Activated naive CD4-positive, alpha-beta T cell treated with anti-CD3 and anti-CD28 coated beads, Interleukin-2, amount 10 ng/mL, durations not matched to agents 7 days and 5 days (primary cell): ENCODE results near the gene TARP.
"Not testable (repeated sequence)": the region's sequence is repeated elsewhere in the genome, so short reads cannot be mapped to it uniquely, and the experiment has no call there.

ENCODE experiments used
- CTCF ChIA-PET: fragments of 350-600 bp; sonication (Branson Sonifier 250); formaldehyde crosslinking; loops from one replicate; lab custom pipeline; 2021; ENCODE audit warnings: antibody characterized with exemption; lab: Charles Lee
- DNase-seq: peaks from one replicate; pipeline ENCODE4 v3.0.0-alpha.2; 2020
- H3K27ac Mint-ChIP-seq: one replicate; pipeline ENCODE4 v1.8.0; 2021; ENCODE audit warnings: mild to moderate bottlenecking, moderate library complexity, mixed read lengths
- H3K27me3 Mint-ChIP-seq: one replicate; pipeline ENCODE4 v1.8.0; 2021; ENCODE audit warnings: mild to moderate bottlenecking, mixed read lengths
- H3K36me3 Mint-ChIP-seq: one replicate; pipeline ENCODE4 v1.8.0; 2021; ENCODE audit warnings: mixed read lengths
- H3K4me1 Mint-ChIP-seq: one replicate; pipeline ENCODE4 v1.8.0; 2021; ENCODE audit warnings: mixed read lengths
- H3K4me3 Mint-ChIP-seq: one replicate; pipeline ENCODE4 v1.8.0; 2021; ENCODE audit warnings: mild to moderate bottlenecking, moderate library complexity, mixed read lengths
- H3K9me3 Mint-ChIP-seq: one replicate; pipeline ENCODE4 v1.8.0; 2021; ENCODE audit warnings: mixed read lengths

TARP gene

DNA sequence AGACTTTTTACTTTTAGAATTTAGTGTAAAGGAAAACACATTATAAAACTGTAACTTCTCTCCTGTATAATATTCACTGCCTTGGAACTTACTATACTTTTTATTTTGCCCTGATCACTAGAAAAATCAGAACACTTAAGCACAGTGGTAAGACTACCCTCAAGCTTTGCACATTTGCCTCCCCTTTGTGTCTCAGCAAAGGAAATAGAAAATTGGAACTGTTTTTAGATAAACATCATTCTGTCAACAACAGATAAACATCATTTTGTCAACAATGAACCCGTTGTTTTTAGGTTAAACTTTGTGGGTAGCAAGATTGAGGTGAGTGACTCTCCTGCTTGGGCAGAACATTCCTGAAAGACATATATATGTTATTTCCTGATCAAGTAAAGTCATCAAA, 8.8 kb downstream of the TARP start:
- H3K27me3 Mint-ChIP-seq, CTCF ChIA-PET, H3K36me3 Mint-ChIP-seq, H3K9me3 Mint-ChIP-seq, DNase-seq, H3K4me1 Mint-ChIP-seq: not testable (repeated sequence)
- H3K27ac Mint-ChIP-seq = peak overlapping the region; percentile 71
- peak overlapping the region; percentile 15 for H3K4me3 Mint-ChIP-seq

DNA sequence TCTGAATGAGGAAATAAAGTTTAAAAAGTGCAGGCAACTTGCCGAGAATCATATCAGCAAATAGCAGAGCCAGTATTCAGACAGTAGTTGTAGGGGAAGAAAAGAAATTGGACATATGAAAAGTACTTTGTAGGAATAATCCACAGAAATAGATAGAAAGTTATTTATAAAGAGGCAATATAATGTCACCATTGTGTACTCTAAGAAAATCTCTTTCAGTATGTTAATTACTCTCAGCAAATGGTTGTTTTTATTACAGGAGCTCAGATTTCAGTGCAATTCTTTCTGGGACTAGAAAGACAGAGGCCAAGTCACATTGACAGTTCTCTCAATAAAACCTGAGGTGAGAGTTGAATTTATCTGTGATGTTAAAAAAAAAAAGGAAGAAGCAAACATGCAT, 10.2 kb downstream of the TARP start:
- H3K27ac Mint-ChIP-seq, H3K27me3 Mint-ChIP-seq, H3K4me1 Mint-ChIP-seq, DNase-seq, H3K9me3 Mint-ChIP-seq, H3K36me3 Mint-ChIP-seq, H3K4me3 Mint-ChIP-seq, CTCF ChIA-PET: not testable (repeated sequence)

DNA sequence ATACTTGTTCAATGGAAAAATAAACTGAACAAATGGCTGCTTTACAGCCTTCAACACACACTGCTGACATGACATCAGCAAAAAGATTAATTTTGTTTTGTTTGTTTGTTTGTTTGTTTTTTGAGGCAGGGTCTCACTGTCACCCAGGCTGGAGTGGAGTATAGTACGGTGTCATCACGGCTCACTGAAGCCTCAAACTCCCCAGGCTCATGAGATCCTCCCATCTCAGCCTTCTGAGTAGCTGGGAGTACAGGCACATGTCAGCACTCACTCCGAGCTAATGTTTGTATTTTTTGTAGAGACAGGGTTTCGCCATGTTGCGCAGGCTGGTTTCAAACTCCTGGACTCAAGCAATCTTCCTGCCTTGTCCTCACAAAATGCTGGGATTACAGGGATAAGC, 10.9 kb downstream of the TARP start:
- no peaks in the 10 kb centered on the region for H3K4me1 Mint-ChIP-seq
- no peaks in the 10 kb centered on the region for H3K9me3 Mint-ChIP-seq
- H3K27ac Mint-ChIP-seq = no peak overlapping the region
- CTCF ChIA-PET = no interaction called here
- no peak for DNase-seq
- H3K4me3 Mint-ChIP-seq = no peak overlapping the region
- H3K36me3 Mint-ChIP-seq = no peaks in the 10 kb centered on the region
- no peaks in the 10 kb centered on the region for H3K27me3 Mint-ChIP-seq

DNA sequence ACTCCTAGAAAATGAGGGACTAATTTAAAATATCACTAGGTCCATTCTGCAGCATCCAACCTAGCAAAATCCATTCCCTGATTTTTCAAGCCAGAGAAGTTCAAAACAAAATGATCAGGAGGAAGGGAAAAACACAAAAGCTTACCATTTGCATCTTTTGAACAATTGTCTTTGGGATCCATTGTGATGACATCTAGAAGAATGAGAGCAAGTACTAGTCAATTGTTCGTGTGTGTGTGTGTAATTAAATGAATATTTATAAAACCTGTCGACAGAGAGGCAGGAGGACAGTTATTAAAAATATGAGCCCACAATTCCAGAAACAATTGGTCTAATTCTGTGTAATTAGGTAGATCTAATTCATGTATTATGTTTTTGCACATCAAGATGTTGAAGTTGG, 11.4 kb downstream of the TARP start:
- CTCF ChIA-PET, H3K36me3 Mint-ChIP-seq, H3K4me3 Mint-ChIP-seq, H3K9me3 Mint-ChIP-seq, H3K27me3 Mint-ChIP-seq, DNase-seq, H3K27ac Mint-ChIP-seq, H3K4me1 Mint-ChIP-seq: not testable (repeated sequence)

DNA sequence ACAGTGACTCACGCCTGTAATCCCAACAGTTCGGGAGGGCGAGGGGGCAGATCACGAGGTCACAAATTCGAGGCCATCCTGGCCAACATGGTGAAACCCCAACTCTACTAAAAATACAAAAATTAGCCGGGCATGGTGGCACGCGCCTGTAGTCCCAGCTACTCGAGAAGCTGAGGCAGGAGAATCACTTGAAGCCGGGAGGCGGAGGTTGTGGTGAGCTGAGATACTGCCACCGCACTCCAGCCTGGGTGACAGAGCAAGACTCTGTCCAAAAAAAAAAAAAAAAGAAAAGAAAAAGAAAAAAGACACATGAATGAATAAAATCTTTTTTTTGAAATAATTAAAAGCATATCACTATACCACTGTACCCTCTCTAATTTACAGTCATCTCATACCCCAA, 11.8 kb downstream of the TARP start:
- H3K4me3 Mint-ChIP-seq, DNase-seq, H3K27me3 Mint-ChIP-seq, H3K4me1 Mint-ChIP-seq, H3K9me3 Mint-ChIP-seq, H3K36me3 Mint-ChIP-seq, H3K27ac Mint-ChIP-seq, CTCF ChIA-PET: not testable (repeated sequence)

DNA sequence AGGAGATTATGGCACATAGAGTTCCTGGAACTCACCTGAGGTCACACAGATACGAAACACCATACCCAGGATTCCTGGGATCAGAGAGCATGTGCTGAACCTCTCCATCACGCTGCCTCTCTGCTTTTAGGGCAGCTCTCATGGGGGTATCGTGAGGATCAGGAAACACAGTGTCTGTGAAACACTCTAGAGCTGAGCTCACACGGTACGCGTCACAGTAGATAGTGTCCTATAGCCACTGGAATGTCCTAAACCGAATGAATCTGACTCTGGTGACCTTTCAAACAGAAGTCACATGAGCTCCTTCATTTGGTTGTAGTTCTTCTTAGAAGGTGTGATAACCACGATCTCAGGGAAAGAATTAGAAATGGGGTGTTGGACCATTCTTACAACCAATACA, 14.3 kb downstream of the TARP start:
- H3K27ac Mint-ChIP-seq, H3K36me3 Mint-ChIP-seq, H3K27me3 Mint-ChIP-seq, H3K9me3 Mint-ChIP-seq, H3K4me1 Mint-ChIP-seq, DNase-seq, CTCF ChIA-PET, H3K4me3 Mint-ChIP-seq: not testable (repeated sequence)

DNA sequence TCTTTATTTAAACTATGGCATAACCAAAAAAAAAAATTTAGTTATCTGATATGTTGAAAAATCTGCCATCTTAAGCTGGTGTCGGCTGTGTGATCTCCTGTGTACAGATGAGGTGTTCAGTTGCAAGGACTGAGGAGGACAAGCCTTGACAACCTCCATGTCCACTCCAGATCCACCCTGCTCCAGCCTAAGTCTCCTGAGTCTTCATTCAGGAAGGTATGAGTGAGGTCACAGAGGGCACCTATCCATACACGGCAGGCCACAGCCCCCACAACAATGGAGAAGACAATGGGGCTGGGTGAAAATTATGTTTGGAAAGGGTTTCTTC, 16.1 kb downstream of the TARP start:
- Mint-ChIP-seq H3K9me3 (no peaks in the 10 kb centered on the region), H3K36me3 (no peaks in the 10 kb centered on the region), H3K4me3 (no peak overlapping the region), H3K27me3 (no peaks in the 10 kb centered on the region), H3K27ac (no peak overlapping the region), H3K4me1 (no peaks in the 10 kb centered on the region)
- CTCF ChIA-PET = no interaction called here
- DNase-seq = no peak

DNA sequence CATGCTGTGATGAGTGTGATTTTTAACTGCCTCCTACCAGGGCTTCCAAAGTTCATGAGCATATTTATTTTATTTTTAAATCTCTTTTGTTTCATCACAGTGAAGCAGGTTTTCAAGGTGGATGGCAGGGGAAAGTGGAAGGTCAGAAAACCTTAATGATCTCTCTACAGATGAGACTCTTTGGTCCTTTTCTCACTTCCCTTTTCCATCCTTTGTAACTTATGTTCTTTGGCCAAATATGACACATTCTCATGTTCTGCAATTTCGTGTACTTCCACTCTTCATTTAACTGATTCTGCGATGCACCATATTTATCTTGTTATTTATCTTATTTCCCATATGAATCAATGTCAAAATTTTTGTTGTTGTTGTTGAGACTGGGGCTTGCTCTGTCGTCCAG, 23.6 kb downstream of the TARP start:
- H3K4me3 Mint-ChIP-seq = peak overlapping the region; percentile 18
- H3K27me3 Mint-ChIP-seq, H3K4me1 Mint-ChIP-seq, DNase-seq, H3K36me3 Mint-ChIP-seq, H3K9me3 Mint-ChIP-seq, CTCF ChIA-PET, H3K27ac Mint-ChIP-seq: not testable (repeated sequence)

DNA sequence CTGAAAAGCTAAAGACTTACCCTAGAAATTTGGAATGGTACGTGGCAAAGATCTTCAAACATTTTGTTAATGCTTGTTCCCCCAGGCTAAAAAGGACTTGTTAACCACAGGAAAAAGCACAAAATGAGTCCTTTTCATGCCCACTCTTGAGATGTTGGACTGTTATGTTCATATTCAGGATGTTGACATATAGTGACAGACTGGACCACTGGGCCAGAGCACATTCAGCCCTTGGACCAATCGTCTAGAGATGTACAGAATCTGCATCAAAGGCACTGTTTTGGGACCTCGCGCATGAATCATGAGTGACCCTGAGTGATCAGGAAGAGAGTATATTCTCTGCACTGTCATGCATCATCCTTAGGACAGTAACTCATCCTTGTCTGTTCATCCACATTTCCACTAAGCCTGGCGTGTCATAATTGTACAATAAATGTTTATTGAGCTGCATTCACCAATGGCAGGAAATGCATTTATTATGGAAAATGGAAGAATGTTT, 25.3 kb downstream of the TARP start:
- CTCF ChIA-PET = interaction anchor here (0.7 to 1.0 kb wide), 2 partner anchors 32 to 163 kb away, joined by 3 to 4 read pairs; no protein-coding TSS in a partner anchor
- H3K4me3 Mint-ChIP-seq = no peak overlapping the region
- no peaks in the 10 kb centered on the region for H3K9me3 Mint-ChIP-seq
- DNase-seq = no peak
- peaks cover 7% of the 10 kb centered on the region for H3K36me3 Mint-ChIP-seq
- peaks cover 5% of the 10 kb centered on the region for H3K4me1 Mint-ChIP-seq
- peaks cover 11% of the 10 kb centered on the region for H3K27me3 Mint-ChIP-seq
- H3K27ac Mint-ChIP-seq = no peak overlapping the region

DNA sequence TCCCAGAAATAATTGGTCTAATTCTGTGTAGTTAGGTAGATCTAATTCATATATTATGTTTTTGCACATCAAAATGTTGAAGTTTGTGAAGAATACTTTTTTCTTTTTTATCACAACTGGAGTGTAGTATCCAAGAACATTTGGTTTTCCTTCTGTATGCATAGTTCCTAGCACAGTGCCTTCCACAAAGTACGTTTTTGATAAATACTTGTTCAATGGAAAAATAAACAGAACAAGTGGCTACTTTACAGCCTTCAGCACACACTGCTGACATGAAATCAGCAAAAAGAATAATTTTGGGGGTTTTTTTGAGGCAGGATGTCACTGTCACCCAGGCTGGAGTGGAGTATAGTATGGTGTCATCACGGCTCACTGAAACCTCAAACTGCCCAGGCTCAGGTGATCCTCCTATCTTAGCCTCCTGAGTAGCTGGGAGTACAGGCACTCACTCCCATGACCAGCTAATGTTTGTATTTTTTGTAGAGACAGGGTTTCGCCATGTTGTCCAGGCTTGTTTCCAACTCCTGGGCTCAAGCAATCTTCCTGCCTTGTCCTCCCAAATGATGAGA, 27.9 kb downstream of the TARP start:
- H3K36me3 Mint-ChIP-seq = peaks cover 7% of the 10 kb centered on the region
- peak overlapping the region; percentile 53 for H3K27ac Mint-ChIP-seq
- CTCF ChIA-PET = no interaction called here
- no peaks in the 10 kb centered on the region for H3K9me3 Mint-ChIP-seq
- H3K27me3 Mint-ChIP-seq = peaks cover 13% of the 10 kb centered on the region
- no peak for DNase-seq
- peaks cover 5% of the 10 kb centered on the region for H3K4me1 Mint-ChIP-seq
- no peak overlapping the region for H3K4me3 Mint-ChIP-seq

DNA sequence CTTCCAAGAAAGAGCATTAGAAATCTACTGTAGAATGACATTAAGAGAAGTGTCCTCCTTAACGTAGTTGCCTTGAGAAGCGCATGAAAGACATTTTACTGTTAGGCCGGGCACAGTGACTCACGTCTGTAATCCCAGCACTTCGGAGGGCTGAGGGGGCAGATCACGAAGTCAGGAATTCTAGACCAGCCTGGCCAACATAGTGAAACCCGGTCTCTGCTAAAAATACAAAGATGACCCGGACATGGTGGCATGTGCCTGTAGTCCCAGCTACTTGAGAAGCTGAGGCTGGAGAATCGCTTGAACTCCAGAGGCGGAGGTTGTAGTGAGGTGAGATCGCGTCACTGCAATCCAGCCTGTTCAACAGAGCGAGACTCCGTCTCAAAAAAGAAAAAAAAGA, 28.9 kb downstream of the TARP start:
- Mint-ChIP-seq H3K4me3 (no peak overlapping the region), H3K36me3 (peaks cover 5% of the 10 kb centered on the region), H3K27me3 (peaks cover 14% of the 10 kb centered on the region), H3K9me3 (no peaks in the 10 kb centered on the region), H3K27ac (no peak overlapping the region), H3K4me1 (peaks cover 5% of the 10 kb centered on the region)
- CTCF ChIA-PET = no interaction called here
- DNase-seq = no peak

DNA sequence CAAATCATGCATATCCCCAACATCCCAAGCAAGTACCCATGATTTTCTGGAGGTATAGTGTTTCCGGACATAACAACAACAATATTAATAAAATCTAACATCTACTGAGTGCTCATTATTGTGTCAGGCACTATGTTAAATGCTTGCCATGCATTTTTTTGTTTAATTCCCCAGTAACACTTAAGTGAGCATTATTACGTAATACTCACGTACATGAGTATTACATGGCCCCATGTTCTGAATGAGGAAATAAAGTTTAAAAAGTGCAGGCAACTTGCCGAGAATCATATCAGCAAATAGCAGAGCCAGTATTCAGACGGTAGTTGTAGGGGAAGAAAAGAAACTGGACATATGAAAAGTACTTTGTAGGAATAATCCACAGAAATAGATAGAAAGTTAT, 30.1 kb downstream of the TARP start:
- H3K36me3 Mint-ChIP-seq, H3K9me3 Mint-ChIP-seq, H3K4me3 Mint-ChIP-seq, H3K4me1 Mint-ChIP-seq, H3K27ac Mint-ChIP-seq, CTCF ChIA-PET, DNase-seq: not testable (repeated sequence)
- H3K27me3 Mint-ChIP-seq = peaks cover 14% of the 10 kb centered on the region

DNA sequence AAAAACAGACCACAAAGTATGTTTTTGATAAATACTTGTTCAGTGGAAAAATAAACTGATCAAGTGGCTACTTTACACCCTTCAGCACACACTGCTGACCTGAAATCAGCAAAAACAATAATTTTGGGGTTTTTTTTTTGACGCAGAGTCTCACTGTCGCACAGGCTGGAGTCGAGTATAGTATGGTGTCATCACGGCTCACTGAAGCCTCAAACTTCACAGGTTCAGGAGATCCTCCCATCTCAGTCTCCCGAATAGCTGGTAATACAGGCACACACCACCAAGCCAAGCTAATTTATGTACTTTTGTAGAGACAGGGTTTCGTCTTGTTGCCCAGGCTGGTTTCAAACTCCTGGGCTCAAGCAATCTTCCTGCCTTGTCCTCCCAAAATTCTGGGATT, 30.6 kb downstream of the TARP start:
- Mint-ChIP-seq H3K27ac (no peak overlapping the region), H3K36me3 (no peaks in the 10 kb centered on the region)

DNA sequence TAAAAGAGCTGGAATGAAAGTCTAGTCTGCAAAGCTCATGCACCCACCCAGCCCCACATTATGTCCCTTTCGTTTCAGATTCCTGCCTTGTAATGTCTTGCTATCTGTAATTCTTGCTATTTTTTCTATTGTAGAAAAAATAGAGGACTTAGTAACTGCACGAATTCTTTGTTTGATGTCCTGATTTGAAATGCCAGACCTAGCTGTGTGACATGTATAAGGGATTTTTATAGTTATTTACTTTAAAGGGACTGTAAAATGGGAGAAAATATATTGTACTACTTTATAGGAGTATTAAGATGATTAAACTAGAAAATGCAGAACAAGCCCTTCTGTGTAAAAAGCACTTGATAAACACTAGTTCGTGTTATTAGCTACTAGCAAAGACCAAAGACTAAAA, 32.4 kb downstream of the TARP start:
- H3K27me3 Mint-ChIP-seq = peaks cover 14% of the 10 kb centered on the region
- CTCF ChIA-PET = no interaction called here
- no peak for DNase-seq
- no peak overlapping the region for H3K27ac Mint-ChIP-seq
- H3K4me3 Mint-ChIP-seq = no peak overlapping the region
- H3K4me1 Mint-ChIP-seq = peaks cover 14% of the 10 kb centered on the region
- H3K36me3 Mint-ChIP-seq = no peaks in the 10 kb centered on the region
- no peaks in the 10 kb centered on the region for H3K9me3 Mint-ChIP-seq

More for the DNA sequence above, 30.6 kb downstream of the TARP start:
- peaks cover 14% of the 10 kb centered on the region for H3K27me3 Mint-ChIP-seq
- no peaks in the 10 kb centered on the region for H3K4me1 Mint-ChIP-seq
- DNase-seq = no peak
- no peak overlapping the region for H3K4me3 Mint-ChIP-seq
- CTCF ChIA-PET = no interaction called here
- H3K9me3 Mint-ChIP-seq = no peaks in the 10 kb centered on the region

DNA sequence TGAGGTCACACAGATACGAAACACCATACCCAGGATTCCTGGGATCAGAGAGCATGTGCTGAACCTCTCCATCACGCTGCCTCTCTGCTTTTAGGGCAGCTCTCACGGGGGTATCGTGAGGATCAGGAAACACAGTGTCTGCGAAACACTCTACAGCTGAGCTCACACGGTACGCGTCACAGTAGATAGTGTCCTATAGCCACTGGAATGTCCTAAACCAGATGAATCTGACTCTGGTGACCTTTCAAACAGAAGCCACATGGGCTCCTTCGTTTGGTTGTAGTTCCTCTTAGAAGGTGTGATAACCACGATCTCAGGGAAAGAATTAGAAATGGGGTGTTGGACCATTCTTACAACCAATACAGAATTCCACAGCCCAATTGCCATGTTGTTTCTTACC, 34.3 kb downstream of the TARP start:
- CTCF ChIA-PET = interaction anchor here (1.0 kb wide), 1 partner anchor 23 kb away, joined by 3 read pairs; no protein-coding TSS in a partner anchor
- H3K27me3 Mint-ChIP-seq, H3K4me3 Mint-ChIP-seq, H3K36me3 Mint-ChIP-seq, DNase-seq, H3K9me3 Mint-ChIP-seq, H3K27ac Mint-ChIP-seq: not testable (repeated sequence)
- peaks cover 29% of the 10 kb centered on the region for H3K4me1 Mint-ChIP-seq

DNA sequence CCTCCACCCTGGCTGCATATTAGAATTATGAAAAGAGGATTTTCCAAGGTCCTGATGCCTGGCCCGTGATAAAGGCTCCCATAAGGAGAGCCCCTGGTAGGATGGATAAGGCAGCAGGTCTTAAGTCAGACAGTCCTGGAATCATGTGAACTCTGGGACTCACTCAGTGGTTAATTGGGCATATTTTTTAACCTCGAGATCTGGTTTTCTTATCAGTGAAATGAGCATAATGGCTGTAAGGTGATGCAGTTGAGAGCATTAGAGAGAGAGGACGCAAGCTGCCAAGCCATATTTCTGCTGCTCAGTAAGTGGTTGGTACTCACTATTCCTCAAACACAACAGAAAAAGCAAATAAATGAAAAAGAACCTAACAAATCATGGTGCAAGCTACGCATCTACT, 37.8 kb downstream of the TARP start:
- CTCF ChIA-PET = interaction anchor here (1.0 to 6.0 kb wide), 4 partner anchors 13 to 133 kb away, joined by 5 to 28 read pairs (median 10); no protein-coding TSS in a partner anchor
- H3K4me3 Mint-ChIP-seq = no peak overlapping the region
- H3K9me3 Mint-ChIP-seq = no peaks in the 10 kb centered on the region
- peaks cover 2% of the 10 kb centered on the region for H3K27me3 Mint-ChIP-seq
- no peak for DNase-seq
- H3K27ac Mint-ChIP-seq = peak overlapping the region; percentile 37
- H3K4me1 Mint-ChIP-seq = peaks cover 60% of the 10 kb centered on the region
- peaks cover 6% of the 10 kb centered on the region for H3K36me3 Mint-ChIP-seq
